Measurements from ENCODE around the gene UBA1. TPM values are rescaled to one million over a fixed set of nuclear protein-coding genes. Genes with fewer than 3 reads are reported as not detected.

UBA1 gene
- total and polyA plus RNA-seq, 2 of the 8 experiments (the other 6 are each of a cell fraction or from before 2014, with no cell fraction given): 313 to 458 TPM

DNA sequence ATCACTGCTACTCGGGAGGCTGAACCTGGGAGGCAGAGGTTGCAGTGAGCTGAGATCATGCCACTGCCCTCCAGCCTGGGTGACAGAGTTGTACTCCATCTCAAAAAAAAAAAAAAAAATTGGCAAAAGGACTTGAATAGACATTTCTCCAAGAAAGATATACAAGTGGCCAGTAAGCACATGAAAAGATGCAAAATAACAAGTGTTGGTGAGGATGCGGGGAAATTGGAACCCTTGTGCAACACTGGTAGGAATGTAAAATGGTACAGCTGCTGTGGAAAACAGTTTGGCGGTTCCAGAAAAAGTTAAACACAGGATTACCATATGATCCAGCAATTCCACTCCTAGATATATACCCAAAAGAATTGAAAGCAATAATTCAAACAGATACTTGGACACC lies 29.2 kb upstream of the UBA1 start:
- H3K56ac ChIP-seq (replicated peaks; ENCODE audit: insufficient read length, low read depth, low read length): no peak overlapping the region
- ChIA-PET CTCF (ENCODE audit: partially characterized antibody) (no interaction called here), POLR2A (ENCODE audit: partially characterized antibody) (interaction anchor here (0.6 kb wide), 1 partner anchor 18 kb away, joined by 4 read pairs; no protein-coding TSS in a partner anchor)
- no peak for DNase-seq (ENCODE audit: low read depth in 1 of 2, low spot score in 2 of 2)
- no peak overlapping the region for H2AK5ac ChIP-seq (ENCODE audit: low read depth, low read length)
- H3K9me3 ChIP-seq (ENCODE audit: insufficient read depth in 2 of 2, low read depth in 1 of 2, low read length in 1 of 2): no peaks in the 10 kb centered on the region
- H4K8ac ChIP-seq (ENCODE audit: extremely low read depth, insufficient read depth, low read length): no peak overlapping the region
- peaks cover 0 to 4% (median 2%) of the 10 kb centered on the region in 4 experiments; a peak in 2 of 8 replicates for H3K36me3 ChIP-seq (ENCODE audit: control insufficient read depth in 2 of 4, insufficient read depth in 4 of 4, low read length in 3 of 4)
- no peak overlapping the region for H2BK5ac ChIP-seq (ENCODE audit: low read depth, low read length)
- H4K20me1 ChIP-seq (replicated peaks in 1 of 2; ENCODE audit: control insufficient read depth in 1 of 2, insufficient read depth in 2 of 2, low read length in 2 of 2): no peaks in the 10 kb centered on the region
- H3K4me1 ChIP-seq (replicated peaks in 1 of 4; ENCODE audit: control insufficient read depth in 3 of 4, insufficient read depth in 4 of 4, low read length in 3 of 4): no peaks in the 10 kb centered on the region
- H3K4me3 ChIP-seq (ENCODE audit: extremely low read depth in 1 of 4, insufficient read depth in 2 of 4, low read depth in 3 of 4, low read length in 4 of 4): no peak overlapping the region
- peaks cover 0 to 17% of the 10 kb centered on the region in 2 experiments; a peak in 2 of 4 replicates for H3K79me2 ChIP-seq (ENCODE audit: control insufficient read depth in 1 of 2, insufficient read depth in 2 of 2, low read length in 2 of 2)
- no peak overlapping the region for H3K4ac ChIP-seq (replicated peaks; ENCODE audit: insufficient read length, low read depth, low read length)
- no peak overlapping the region for H3K9ac ChIP-seq (replicated peaks in 1 of 4; ENCODE audit: extremely low read depth in 1 of 4, low read depth in 3 of 4, low read length in 3 of 4)
- H2BK15ac ChIP-seq (ENCODE audit: low read length): no peak overlapping the region
- no peaks in the 10 kb centered on the region for H3K23me2 ChIP-seq (ENCODE audit: low read depth, low read length)
- H3K27ac ChIP-seq (ENCODE audit: low read depth, low read length): no peak overlapping the region
- H3K18ac ChIP-seq (ENCODE audit: extremely low read depth, low read length): no peak overlapping the region
- 96% methylated on average over 3 of the region's 3 CpGs; no CpG with 5 or more reads in 1 of the 2 experiments for WGBS, 2 experiments (ENCODE audit: extremely low coverage in 1 of 2, insufficient coverage in 1 of 2, insufficient read length in 1 of 2, insufficient replicate concordance in 2 of 2, low coverage in 1 of 2, low lambda C conversion rate in 2 of 2, missing lambda C conversion rate in 1 of 2)
- no peak overlapping the region for H2BK20ac ChIP-seq (ENCODE audit: low read length)
- H3K23ac ChIP-seq (ENCODE audit: insufficient read length): no peak overlapping the region
- no peak overlapping the region for H4K5ac ChIP-seq (ENCODE audit: insufficient read length, low read depth, low read length)
- H2BK120ac ChIP-seq (replicated peaks; ENCODE audit: low read depth, low read length): no peak overlapping the region
- no peak overlapping the region for H4K91ac ChIP-seq (replicated peaks; ENCODE audit: insufficient read length, low read length)
- FAIRE-seq: no peak
- no peak overlapping the region for H2BK12ac ChIP-seq (ENCODE audit: low read depth, low read length)
- H3K27me3 ChIP-seq (replicated peaks in 1 of 4; ENCODE audit: control insufficient read depth in 3 of 4, extremely low read depth in 1 of 4, insufficient read depth in 3 of 4, low read length in 3 of 4): no peaks in the 10 kb centered on the region
- no peak overlapping the region for H2AFZ ChIP-seq (ENCODE audit: low read length)
- H3K79me1 ChIP-seq (ENCODE audit: low read depth, low read length): no peaks in the 10 kb centered on the region
- H3K4me2 ChIP-seq (ENCODE audit: insufficient read depth in 1 of 2, low read depth in 2 of 2, low read length in 2 of 2): no peak overlapping the region
- H3K14ac ChIP-seq (ENCODE audit: insufficient read length): no peak overlapping the region
- TF ChIP-seq, protein P1, sequence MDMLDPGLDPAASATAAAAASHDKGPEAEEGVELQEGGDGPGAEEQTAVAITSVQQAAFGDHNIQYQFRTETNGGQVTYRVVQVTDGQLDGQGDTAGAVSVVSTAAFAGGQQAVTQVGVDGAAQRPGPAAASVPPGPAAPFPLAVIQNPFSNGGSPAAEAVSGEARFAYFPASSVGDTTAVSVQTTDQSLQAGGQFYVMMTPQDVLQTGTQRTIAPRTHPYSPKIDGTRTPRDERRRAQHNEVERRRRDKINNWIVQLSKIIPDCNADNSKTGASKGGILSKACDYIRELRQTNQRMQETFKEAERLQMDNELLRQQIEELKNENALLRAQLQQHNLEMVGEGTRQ (IDR thresholded peaks at IDR 0.05; ENCODE audit: low read length): no peak
- no peak for TF ChIP-seq MAFK (IDR thresholded peaks at IDR 0.05; ENCODE audit: low read depth, low read length)
- no peak for TF ChIP-seq MAX (IDR thresholded peaks at IDR 0.05)
- no peak for TF ChIP-seq HDAC2 (IDR thresholded peaks at IDR 0.05; ENCODE audit: borderline replicate concordance in 1 of 2, low read depth in 2 of 2, low read length in 2 of 2)
- no peak for TF ChIP-seq RAD21 (IDR thresholded peaks at IDR 0.05 in 1 of 2, conservative IDR thresholded peaks at IDR 0.05 in 1 of 2; ENCODE audit: low read depth in 2 of 2, low read length in 2 of 2)
- TF ChIP-seq FOSL1 (IDR thresholded peaks at IDR 0.05; ENCODE audit: insufficient read depth, low read depth, low read length): no peak
- no peak for TF ChIP-seq CBX5 (IDR thresholded peaks at IDR 0.05; ENCODE audit: low read depth, low read length)
- no peak for TF ChIP-seq RXRA (IDR thresholded peaks at IDR 0.05; ENCODE audit: insufficient read depth, low read depth, low read length)
- no peak for TF ChIP-seq CHD2 (IDR thresholded peaks at IDR 0.05; ENCODE audit: low read length)
- no peak for TF ChIP-seq SIRT6 (IDR thresholded peaks at IDR 0.05; ENCODE audit: low read length)
- no peak for TF ChIP-seq GTF2F1 (IDR thresholded peaks at IDR 0.05; ENCODE audit: borderline replicate concordance, low read depth, low read length)
- TF ChIP-seq SIN3A (conservative IDR thresholded peaks at IDR 0.05 in 1 of 2, IDR thresholded peaks at IDR 0.05 in 1 of 2; ENCODE audit: low read depth in 1 of 2, low read length in 2 of 2): no peak

All from H1 (cell line).